K562 (cell line): ENCODE measurements around the gene PRM1. TPM values are rescaled to one million over a fixed set of nuclear protein-coding genes. Genes with fewer than 3 reads are reported as not detected.

ENCODE experiments used
- ATAC-seq: fragments of 200-7000 bp; cut with Tn5 transposase; 3 replicates; pipeline ENCODE4 v1.9.1; 2020; ENCODE audit warnings: moderate library complexity
- BruUV-seq: library from RNA; stranded (reverse); fragments of 400-500 nt; replicated peaks from 2 replicates; lab custom pipeline; 2021; lab: Mats Ljungman, UMichigan
- CTCF ChIA-PET: fragments of 300-600 bp; formaldehyde crosslinking; extraction: SDS; loops from one replicate; lab custom pipeline; 2021; ENCODE audit warnings: low intra/inter-chr PET ratio; lab: Yijun Ruan, JAX
- POLR2A ChIA-PET: fragments of 300-600, 350-650 bp; sonication (Branson Sonifier 250); formaldehyde crosslinking; extraction: SDS; loops from one replicate; lab custom pipeline; 2021; ENCODE audit warnings: antibody characterized with exemption, inconsistent platforms; lab: Yijun Ruan, JAX
- DNase-seq, 4 experiments: peaks; one replicate each; pipeline versions ENCODE4 v3.0.0 to v3.0.0-alpha.2; 2011 to 2018; ENCODE audit warnings: low spot score in 3 of 4, mixed read lengths in 3 of 4; ENCODE audit errors: extremely low read depth in 1 of 4
- FAIRE-seq: peaks from 2 replicates; lab custom pipeline; 2011; peaks lifted over from hg19 to GRCh38; lab: Jason Lieb, UNC
- H2AFZ ChIP-seq: 2 replicates; pipeline ENCODE4 v1.6.0; 2011; ENCODE audit warnings: low read depth, low read length, control low read depth, inconsistent platforms
- H3K27ac ChIP-seq: fragments of 200-600 bp; 3 replicates; pipeline ENCODE4 v1.8.0; 2011; ENCODE audit warnings: low read depth, mild to moderate bottlenecking, control low read depth, inconsistent platforms, low read length, moderate library complexity, mixed read lengths; ENCODE audit errors: extremely low read depth
- H3K27me3 ChIP-seq, 2 experiments: fragments of 300-600 bp in 1 of 2; 2 replicates in 1 of 2; 3 replicates in 1 of 2; pipeline versions ENCODE4 v1.6.0 to v1.8.0; 2011; ENCODE audit warnings: inconsistent platforms in 2 of 2, low read length in 2 of 2, mild to moderate bottlenecking in 1 of 2, mixed read lengths in 1 of 2, moderate library complexity in 1 of 2; ENCODE audit not compliant: control insufficient read depth in 2 of 2, insufficient read depth in 2 of 2
- H3K36me3 ChIP-seq: fragments of 300-600 bp; 3 replicates; pipeline ENCODE4 v1.8.0; 2011; ENCODE audit warnings: mild to moderate bottlenecking, low read length, inconsistent platforms; ENCODE audit not compliant: control insufficient read depth, insufficient read depth
- H3K4me1 ChIP-seq, 2 experiments: fragments of 200-600 bp in 1 of 2; replicated peaks in 1 of 2; 2 replicates in 1 of 2; 3 replicates in 1 of 2; pipeline versions ENCODE4 v1.5.1 to v1.8.0; 2011; ENCODE audit warnings: inconsistent platforms in 2 of 2, low read length in 2 of 2, mild to moderate bottlenecking in 1 of 2, mixed read lengths in 1 of 2, moderate library complexity in 1 of 2; ENCODE audit not compliant: control insufficient read depth in 2 of 2, insufficient read depth in 2 of 2
- H3K4me2 ChIP-seq: 2 replicates; pipeline ENCODE4 v1.6.1; 2011; ENCODE audit warnings: low read length, control low read depth, inconsistent platforms, mixed read lengths; ENCODE audit not compliant: insufficient read depth
- H3K4me3 ChIP-seq: fragments of 200-600 bp; sonication (generic), shearing (Covaris generic); 2 replicates; pipeline ENCODE4 v1.5.1; 2016; ENCODE audit warnings: control low read depth, inconsistent platforms
- H3K79me2 ChIP-seq: fragments of 200-600 bp; 3 replicates; pipeline ENCODE4 v1.8.0; 2011; ENCODE audit warnings: low read length, inconsistent platforms; ENCODE audit not compliant: control insufficient read depth, insufficient read depth
- H3K9ac ChIP-seq, 2 experiments: 2 replicates each; pipeline versions ENCODE4 v1.6.0 to v1.6.1; 2011; ENCODE audit warnings: low read depth in 2 of 2, low read length in 2 of 2, control low read depth in 1 of 2, inconsistent platforms in 1 of 2, mild to moderate bottlenecking in 1 of 2, mixed read lengths in 1 of 2; ENCODE audit not compliant: insufficient read depth in 1 of 2
- H3K9me1 ChIP-seq: one replicate; pipeline ENCODE4 v1.6.0; 2011; ENCODE audit warnings: inconsistent platforms, mild to moderate bottlenecking, low read length, moderate library complexity; ENCODE audit not compliant: control insufficient read depth, insufficient read depth
- H3K9me3 ChIP-seq: replicated peaks from 2 replicates; pipeline ENCODE4 v1.5.1; 2011; ENCODE audit warnings: low read depth, low read length, inconsistent platforms; ENCODE audit not compliant: control insufficient read depth, insufficient read depth
- H4K20me1 ChIP-seq: replicated peaks from 2 replicates; pipeline ENCODE4 v1.6.1; 2011; ENCODE audit warnings: low read length, inconsistent platforms, mixed read lengths; ENCODE audit not compliant: control insufficient read depth, insufficient read depth
- CEBPB ChIP-seq: fragments of 450-650 bp; IDR thresholded peaks from 2 replicates; pipeline ENCODE4 v1.6.1; 2016; ENCODE audit warnings: missing genetic modification characterization, missing compliant biosample characterization
- CXXC5 ChIP-seq: fragments of 250-450 bp; sonication (Bioruptor Pico); IDR thresholded peaks from 2 replicates; pipeline ENCODE4 v1.8.0; 2022; ENCODE audit warnings: inconsistent platforms, mild to moderate bottlenecking, moderate library complexity
- ELF1 ChIP-seq: fragments of 200-800 bp; sonication (Bioruptor generic); IDR thresholded peaks from 2 replicates; pipeline ENCODE4 v1.6.1; 2016; ENCODE audit warnings: missing genetic modification characterization, missing compliant biosample characterization
- NUFIP1 ChIP-seq: fragments of 450-650 bp; IDR thresholded peaks from 2 replicates; pipeline ENCODE4 v1.6.1; 2018; ENCODE audit not compliant: partially characterized antibody
- POU5F1 ChIP-seq: fragments of 150-350 bp; IDR thresholded peaks from 2 replicates; pipeline ENCODE4 v1.6.1; 2014; ENCODE audit warnings: borderline replicate concordance, low read length, low read depth, mild to moderate bottlenecking; ENCODE audit not compliant: partially characterized antibody
- SMARCE1 ChIP-seq: fragments of 450-650 bp; IDR thresholded peaks from 2 replicates; pipeline ENCODE4 v1.7.1; 2016; ENCODE audit warnings: mild to moderate bottlenecking
- ZNF121 ChIP-seq: sonication (generic); formaldehyde crosslinking; conservative IDR thresholded peaks from 2 replicates; pipeline ENCODE4 v1.8.0; 2022; ENCODE audit warnings: missing genetic modification reagents
- ZNF146 ChIP-seq: IDR thresholded peaks from one replicate; pipeline ENCODE4 v1.6.1; 2018; ENCODE audit warnings: missing compliant biosample characterization; ENCODE audit not compliant: unreplicated experiment
- ZNF212 ChIP-seq: fragments of 450-650 bp; formaldehyde crosslinking; IDR thresholded peaks from 2 replicates; pipeline ENCODE4 v1.4.0; 2020; ENCODE audit warnings: mild to moderate bottlenecking
- ZNF24 ChIP-seq: fragments of 450-650 bp; IDR thresholded peaks from 2 replicates; pipeline ENCODE4 v1.6.1; 2016
- ZNF41 ChIP-seq: fragments of 250-450 bp; sonication (Bioruptor Pico); conservative IDR thresholded peaks from 2 replicates; pipeline ENCODE4 v1.4.0; 2020; ENCODE audit warnings: mild to moderate bottlenecking
- ZNF583 ChIP-seq: fragments of 250-450 bp; sonication (Bioruptor Pico); IDR thresholded peaks from 2 replicates; pipeline ENCODE4 v1.4.0; 2020
- ZNF778 ChIP-seq: fragments of 450-650 bp; formaldehyde crosslinking; IDR thresholded peaks from 2 replicates; pipeline ENCODE4 v1.4.0; 2020; ENCODE audit warnings: mild to moderate bottlenecking, moderate library complexity
- WGBS: fragments of 100-300 bp; shearing (Covaris generic); methylation state at CpG from one replicate; pipeline ENCODE4 v1.1.6; 2016; ENCODE audit warnings: low coverage, mixed read lengths; ENCODE audit not compliant: insufficient coverage; ENCODE audit errors: missing lambda C conversion rate; 5-methylcytosine and 5-hydroxymethylcytosine counted together
- in situ Hi-C: fragments of 300-500 bp; cut with MboI; formaldehyde crosslinking; loops from 4 replicates; pipeline ENCODE4 v1.15.0; 2018; ENCODE audit warnings: inconsistent platforms, mixed read lengths
- intact Hi-C: fragments of 100-400 bp; cut with micrococcal nuclease; formaldehyde crosslinking; loops from 2 replicates; pipeline ENCODE4 v1.14.2; 2022
- polyA plus RNA-seq, 8 experiments: library from polyadenylated mRNA; depleted of rRNA in 4 of 8; stranded (reverse) in 5 of 8; unstranded in 3 of 8; fragments of >200 nt; fragmentation: Nextera tagmentation in 2 of 8; fragmentation: Illumina TruSeq in 1 of 8; extraction: Ambion mirVana in 2 of 8; extraction: Trizol in 1 of 8; gene quantifications; 2 replicates each; pipeline versions ENCODE4 v1.2.1 to v1.2.3, GENCODE V29; 2011 to 2014; ENCODE audit warnings: inconsistent platforms in 1 of 8, missing spikeins in 1 of 8
- total RNA-seq, 7 experiments: library from RNA; depleted of rRNA in 6 of 7; stranded (reverse); fragments of >200 nt in 6 of 7; fragmentation: Illumina TruSeq in 2 of 7; extraction: Trizol in 2 of 7; gene quantifications; 2 replicates each; pipeline versions ENCODE4 v1.2.1 to v1.2.3, GENCODE V29; 2011 to 2021; ENCODE audit warnings: low replicate concordance in 1 of 7
- TF ChIP-seq, protein P1 (sequence below): fragments of 450-650 bp; IDR thresholded peaks from 2 replicates; pipeline ENCODE4 v1.7.0; 2016; ENCODE audit warnings: borderline replicate concordance
- TF ChIP-seq, protein P2 (sequence below): fragments of 450-650 bp; IDR thresholded peaks from 2 replicates; pipeline ENCODE4 v1.6.1; 2018; ENCODE audit warnings: mild to moderate bottlenecking, low read depth; ENCODE audit not compliant: partially characterized antibody
- TF ChIP-seq, protein P3 (sequence below): fragments of 450-650 bp; formaldehyde crosslinking; IDR thresholded peaks from 2 replicates; pipeline ENCODE4 v1.4.0; 2022; ENCODE audit warnings: missing genetic modification characterization
- TF ChIP-seq, protein P4 (sequence below): fragments of 200-400 bp; formaldehyde crosslinking; IDR thresholded peaks from 2 replicates; pipeline ENCODE4 v1.6.1; 2017; ENCODE audit warnings: mild to moderate bottlenecking, low read depth, low read length, moderate library complexity

The PRM1 gene
- total and polyA plus RNA-seq, 9 of the 15 experiments (the other 6 are each of a cell fraction or from before 2014, with no cell fraction given): not detected

DNA sequence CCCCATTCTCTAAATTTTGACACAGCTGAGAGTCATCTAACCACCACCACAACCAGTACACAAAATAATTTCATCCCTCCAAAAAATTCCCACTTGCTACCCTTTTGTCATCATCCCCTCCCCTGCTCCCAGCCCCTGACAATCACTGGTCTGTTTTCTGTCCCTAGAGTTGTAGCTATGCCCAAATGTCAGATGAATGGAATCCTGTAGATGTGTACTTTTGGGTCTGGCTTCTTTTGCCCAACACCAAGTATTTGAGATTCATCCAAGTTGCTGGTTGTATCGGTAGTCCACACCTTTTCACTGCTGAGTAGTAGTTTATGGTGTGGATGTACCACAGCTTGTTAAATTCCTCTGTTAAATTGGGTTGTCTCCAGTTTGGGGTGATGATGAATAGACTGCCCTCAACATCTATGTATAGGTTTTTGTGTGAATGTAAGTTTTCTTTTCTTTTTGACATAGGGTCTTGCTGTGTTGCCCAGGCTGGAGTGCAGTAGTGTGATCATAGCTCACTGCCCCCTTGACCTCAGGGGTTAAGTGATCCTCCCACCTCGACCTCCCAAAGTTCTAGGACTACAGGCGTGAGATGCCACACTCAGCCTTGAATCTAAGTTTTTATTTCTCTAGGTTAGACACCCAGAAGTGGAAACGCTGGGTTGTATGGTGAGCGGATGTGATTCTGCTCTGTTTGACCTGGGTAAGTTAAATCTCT lies 49.6 kb upstream of the PRM1 start:
- no peak for FAIRE-seq
- no peak overlapping the region for H3K27ac ChIP-seq
- intact Hi-C loops: no loop called here
- POLR2A ChIA-PET: no interaction called here
- no peak overlapping the region for H2AFZ ChIP-seq
- no peak for DNase-seq
- CTCF ChIA-PET: no interaction called here
- no peak overlapping the region for H3K4me2 ChIP-seq
- peaks cover 16 to 30% of the 10 kb centered on the region in 2 experiments; a peak in 4 of 5 replicates for H3K27me3 ChIP-seq
- H3K79me2 ChIP-seq: no peaks in the 10 kb centered on the region
- no peak for ATAC-seq
- no TSS peak for BruUV-seq
- no peaks in the 10 kb centered on the region for H3K9me1 ChIP-seq
- in situ Hi-C loops: no loop called here
- H4K20me1 ChIP-seq: no peaks in the 10 kb centered on the region
- H3K4me3 ChIP-seq: no peak overlapping the region
- 2% methylated on average over 5 of the region's 5 CpGs for WGBS
- H3K4me1 ChIP-seq: no peaks in the 10 kb centered on the region; a peak in 1 of 5 replicates
- H3K9me3 ChIP-seq: peaks cover 6% of the 10 kb centered on the region; the same call in 1 of the 2 replicates
- no peaks in the 10 kb centered on the region for H3K36me3 ChIP-seq
- no peak overlapping the region for H3K9ac ChIP-seq
- TF ChIP-seq, protein P1, sequence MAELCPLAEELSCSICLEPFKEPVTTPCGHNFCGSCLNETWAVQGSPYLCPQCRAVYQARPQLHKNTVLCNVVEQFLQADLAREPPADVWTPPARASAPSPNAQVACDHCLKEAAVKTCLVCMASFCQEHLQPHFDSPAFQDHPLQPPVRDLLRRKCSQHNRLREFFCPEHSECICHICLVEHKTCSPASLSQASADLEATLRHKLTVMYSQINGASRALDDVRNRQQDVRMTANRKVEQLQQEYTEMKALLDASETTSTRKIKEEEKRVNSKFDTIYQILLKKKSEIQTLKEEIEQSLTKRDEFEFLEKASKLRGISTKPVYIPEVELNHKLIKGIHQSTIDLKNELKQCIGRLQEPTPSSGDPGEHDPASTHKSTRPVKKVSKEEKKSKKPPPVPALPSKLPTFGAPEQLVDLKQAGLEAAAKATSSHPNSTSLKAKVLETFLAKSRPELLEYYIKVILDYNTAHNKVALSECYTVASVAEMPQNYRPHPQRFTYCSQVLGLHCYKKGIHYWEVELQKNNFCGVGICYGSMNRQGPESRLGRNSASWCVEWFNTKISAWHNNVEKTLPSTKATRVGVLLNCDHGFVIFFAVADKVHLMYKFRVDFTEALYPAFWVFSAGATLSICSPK: no peak
- TF ChIP-seq, protein P2, sequence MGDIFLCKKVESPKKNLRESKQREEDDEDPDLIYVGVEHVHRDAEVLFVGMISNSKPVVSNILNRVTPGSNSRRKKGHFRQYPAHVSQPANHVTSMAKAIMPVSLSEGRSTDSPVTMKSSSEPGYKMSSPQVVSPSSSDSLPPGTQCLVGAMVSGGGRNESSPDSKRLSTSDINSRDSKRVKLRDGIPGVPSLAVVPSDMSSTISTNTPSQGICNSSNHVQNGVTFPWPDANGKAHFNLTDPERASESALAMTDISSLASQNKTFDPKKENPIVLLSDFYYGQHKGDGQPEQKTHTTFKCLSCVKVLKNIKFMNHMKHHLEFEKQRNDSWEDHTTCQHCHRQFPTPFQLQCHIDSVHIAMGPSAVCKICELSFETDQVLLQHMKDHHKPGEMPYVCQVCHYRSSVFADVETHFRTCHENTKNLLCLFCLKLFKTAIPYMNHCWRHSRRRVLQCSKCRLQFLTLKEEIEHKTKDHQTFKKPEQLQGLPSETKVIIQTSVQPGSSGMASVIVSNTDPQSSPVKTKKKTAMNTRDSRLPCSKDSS: no peak
- TF ChIP-seq, protein P3, sequence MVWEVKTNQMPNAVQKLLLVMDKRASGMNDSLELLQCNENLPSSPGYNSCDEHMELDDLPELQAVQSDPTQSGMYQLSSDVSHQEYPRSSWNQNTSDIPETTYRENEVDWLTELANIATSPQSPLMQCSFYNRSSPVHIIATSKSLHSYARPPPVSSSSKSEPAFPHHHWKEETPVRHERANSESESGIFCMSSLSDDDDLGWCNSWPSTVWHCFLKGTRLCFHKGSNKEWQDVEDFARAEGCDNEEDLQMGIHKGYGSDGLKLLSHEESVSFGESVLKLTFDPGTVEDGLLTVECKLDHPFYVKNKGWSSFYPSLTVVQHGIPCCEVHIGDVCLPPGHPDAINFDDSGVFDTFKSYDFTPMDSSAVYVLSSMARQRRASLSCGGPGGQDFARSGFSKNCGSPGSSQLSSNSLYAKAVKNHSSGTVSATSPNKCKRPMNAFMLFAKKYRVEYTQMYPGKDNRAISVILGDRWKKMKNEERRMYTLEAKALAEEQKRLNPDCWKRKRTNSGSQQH (CRISPR knock-in tag): no peak
- TF ChIP-seq ELF1 (tag) (no peak), NUFIP1 (no peak), ZNF778 (CRISPR knock-in tag) (no peak), ZNF24 (no peak), ZNF212 (CRISPR knock-in tag) (no peak), POU5F1 (no peak), ZNF41 (CRISPR knock-in tag) (no peak), SMARCE1 (no peak), CXXC5 (CRISPR knock-in tag) (no peak), ZNF121 (CRISPR knock-in tag) (peak; percentile 89), ZNF146 (peak; percentile 19), CEBPB (tag) (no peak), ZNF583 (CRISPR knock-in tag) (no peak)
- TF ChIP-seq, protein P4, sequence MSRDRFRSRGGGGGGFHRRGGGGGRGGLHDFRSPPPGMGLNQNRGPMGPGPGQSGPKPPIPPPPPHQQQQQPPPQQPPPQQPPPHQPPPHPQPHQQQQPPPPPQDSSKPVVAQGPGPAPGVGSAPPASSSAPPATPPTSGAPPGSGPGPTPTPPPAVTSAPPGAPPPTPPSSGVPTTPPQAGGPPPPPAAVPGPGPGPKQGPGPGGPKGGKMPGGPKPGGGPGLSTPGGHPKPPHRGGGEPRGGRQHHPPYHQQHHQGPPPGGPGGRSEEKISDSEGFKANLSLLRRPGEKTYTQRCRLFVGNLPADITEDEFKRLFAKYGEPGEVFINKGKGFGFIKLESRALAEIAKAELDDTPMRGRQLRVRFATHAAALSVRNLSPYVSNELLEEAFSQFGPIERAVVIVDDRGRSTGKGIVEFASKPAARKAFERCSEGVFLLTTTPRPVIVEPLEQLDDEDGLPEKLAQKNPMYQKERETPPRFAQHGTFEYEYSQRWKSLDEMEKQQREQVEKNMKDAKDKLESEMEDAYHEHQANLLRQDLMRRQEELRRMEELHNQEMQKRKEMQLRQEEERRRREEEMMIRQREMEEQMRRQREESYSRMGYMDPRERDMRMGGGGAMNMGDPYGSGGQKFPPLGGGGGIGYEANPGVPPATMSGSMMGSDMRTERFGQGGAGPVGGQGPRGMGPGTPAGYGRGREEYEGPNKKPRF: no peak
